HepG2 (cell line): Measurements from ENCODE around the gene FHL5. TPM values are rescaled to one million over a fixed set of nuclear protein-coding genes. Genes with fewer than 3 reads are reported as not detected.

Experiments used
- ATAC-seq: fragments of 200-7000 bp; cut with Tn5 transposase; 3 replicates; pipeline ENCODE4 v1.9.1; 2020; ENCODE audit warnings: mild to moderate bottlenecking, moderate library complexity
- BruUV-seq: library from RNA; stranded (reverse); fragments of 400-500 nt; replicated peaks from 2 replicates; lab custom pipeline; 2021; lab: Mats Ljungman, UMichigan
- CTCF ChIA-PET: fragments of 300-600 bp; formaldehyde crosslinking; extraction: SDS; loops from one replicate; lab custom pipeline; 2021; ENCODE audit warnings: low total read pairs, inconsistent platforms, low intra/inter-chr PET ratio; lab: Yijun Ruan, JAX
- POLR2A ChIA-PET: fragments of 350-600 bp; sonication (Branson Sonifier 250); formaldehyde crosslinking; loops from one replicate; lab custom pipeline; 2020; ENCODE audit warnings: antibody characterized with exemption, inconsistent platforms; lab: Yijun Ruan, JAX
- DNase-seq: peaks from one replicate; pipeline ENCODE4 v3.0.0-alpha.2; 2015; ENCODE audit warnings: low spot score
- FAIRE-seq: peaks from 3 replicates; lab custom pipeline; 2011; peaks lifted over from hg19 to GRCh38; lab: Jason Lieb, UNC
- H2AFZ ChIP-seq: one replicate; pipeline ENCODE4 v1.6.1; 2011; ENCODE audit warnings: low read length, inconsistent platforms
- H3K27ac ChIP-seq: fragments of 300-600 bp; 3 replicates; pipeline ENCODE4 v1.8.0; 2011; ENCODE audit warnings: mixed run types, mild to moderate bottlenecking, mixed read lengths, low read length, inconsistent platforms; ENCODE audit not compliant: insufficient read depth; ENCODE audit errors: extremely low read length
- H3K27me3 ChIP-seq, 2 experiments: fragments of 200-600 bp in 1 of 2; 2 replicates in 1 of 2; 3 replicates in 1 of 2; pipeline versions ENCODE4 v1.6.0 to v1.8.0; 2011; ENCODE audit warnings: low read length in 2 of 2, mild to moderate bottlenecking in 2 of 2, moderate library complexity in 2 of 2, inconsistent platforms in 1 of 2; ENCODE audit not compliant: insufficient read depth in 2 of 2, control insufficient read depth in 1 of 2
- H3K36me3 ChIP-seq, 2 experiments: fragments of 200-600 bp in 1 of 2; replicated peaks in 1 of 2; 2 replicates in 1 of 2; 3 replicates in 1 of 2; pipeline versions ENCODE4 v1.5.1 to v1.8.0; 2011; ENCODE audit warnings: low read length in 2 of 2, inconsistent platforms in 1 of 2; ENCODE audit not compliant: insufficient read depth in 2 of 2, control insufficient read depth in 1 of 2
- H3K4me1 ChIP-seq: 2 replicates; pipeline ENCODE4 v1.5.1; 2012; ENCODE audit warnings: low read length, inconsistent platforms; ENCODE audit not compliant: insufficient read depth
- H3K4me2 ChIP-seq: 2 replicates; pipeline ENCODE4 v1.6.0; 2011; ENCODE audit warnings: low read depth, low read length, inconsistent platforms
- H3K4me3 ChIP-seq, 3 experiments: fragments of 200-600 bp in 1 of 3; sonication (generic), shearing (Covaris generic) in 1 of 3; replicated peaks in 1 of 3; 2 replicates each; pipeline ENCODE4 v1.5.1; 2011 to 2016; ENCODE audit warnings: low read length in 3 of 3, inconsistent platforms in 2 of 3, low read depth in 2 of 3, mild to moderate bottlenecking in 2 of 3, control low read depth in 1 of 3, mixed read lengths in 1 of 3; ENCODE audit not compliant: insufficient read depth in 1 of 3
- H3K79me2 ChIP-seq: one replicate; pipeline ENCODE4 v1.6.1; 2011; ENCODE audit warnings: low read length, inconsistent platforms; ENCODE audit not compliant: insufficient read depth
- H3K9ac ChIP-seq: 2 replicates; pipeline ENCODE4 v1.6.0; 2011; ENCODE audit warnings: mild to moderate bottlenecking, low read depth, low read length, inconsistent platforms; ENCODE audit not compliant: insufficient read depth
- H3K9me3 ChIP-seq: 2 replicates; pipeline ENCODE4 v1.5.1; 2012; ENCODE audit warnings: mild to moderate bottlenecking, low read length
- H4K20me1 ChIP-seq: 2 replicates; pipeline ENCODE4 v1.6.0; 2011; ENCODE audit warnings: inconsistent platforms, mild to moderate bottlenecking, low read length, moderate library complexity; ENCODE audit not compliant: insufficient read depth
- BORCS8-MEF2B ChIP-seq: sonication (generic); formaldehyde crosslinking; IDR thresholded peaks from 2 replicates; pipeline ENCODE4 v1.8.0; 2022; ENCODE audit warnings: mild to moderate bottlenecking, missing genetic modification reagents
- BRD4 ChIP-seq: sonication (generic); formaldehyde crosslinking; IDR thresholded peaks from 2 replicates; pipeline ENCODE4 v1.4.0; 2020; ENCODE audit warnings: missing genetic modification reagents
- CCAR2 ChIP-seq: fragments of 200-400 bp; formaldehyde crosslinking; optimal IDR thresholded peaks from 2 replicates; pipeline ENCODE3; 2018; ENCODE audit warnings: low read depth, mild to moderate bottlenecking, low read length, moderate library complexity
- GATA4 ChIP-seq: sonication (generic); IDR thresholded peaks from 2 replicates; pipeline ENCODE4 v1.6.1; 2016; ENCODE audit warnings: antibody characterized with exemption, low read depth, borderline replicate concordance
- MLX ChIP-seq: IDR thresholded peaks from 2 replicates; pipeline ENCODE4 v1.6.1; 2016
- NRL ChIP-seq: sonication (generic); formaldehyde crosslinking; IDR thresholded peaks from 2 replicates; pipeline ENCODE4 v1.5.0; 2020; ENCODE audit warnings: missing genetic modification reagents, mild to moderate bottlenecking, moderate library complexity, borderline replicate concordance
- RERE ChIP-seq: IDR thresholded peaks from 2 replicates; pipeline ENCODE4 v1.6.1; 2016; ENCODE audit warnings: low read depth, missing genetic modification reagents, missing compliant biosample characterization
- SP4 ChIP-seq: sonication (generic); formaldehyde crosslinking; IDR thresholded peaks from 2 replicates; pipeline ENCODE4 v1.8.1; 2023; ENCODE audit warnings: mild to moderate bottlenecking, missing genetic modification reagents
- TBX3 ChIP-seq: fragments of 450-650 bp; IDR thresholded peaks from 2 replicates; pipeline ENCODE4 v1.6.1; 2017; ENCODE audit warnings: antibody characterized with exemption, mild to moderate bottlenecking, inconsistent platforms, borderline replicate concordance
- XBP1 ChIP-seq: sonication (generic); formaldehyde crosslinking; IDR thresholded peaks from 2 replicates; pipeline ENCODE4 v1.5.0; 2020; ENCODE audit warnings: missing genetic modification reagents
- ZBTB2 ChIP-seq: sonication (generic); formaldehyde crosslinking; IDR thresholded peaks from 2 replicates; pipeline ENCODE4 v1.8.0; 2022; ENCODE audit warnings: low read depth, missing genetic modification reagents
- ZEB1 ChIP-seq: IDR thresholded peaks from 2 replicates; pipeline ENCODE4 v1.6.1; 2012; ENCODE audit warnings: mild to moderate bottlenecking, low read depth, inconsistent platforms; ENCODE audit not compliant: insufficient replicate concordance
- ZNF160 ChIP-seq: sonication (generic); formaldehyde crosslinking; IDR thresholded peaks from 2 replicates; pipeline ENCODE4 v1.8.0; 2022; ENCODE audit warnings: mild to moderate bottlenecking, inconsistent platforms, missing genetic modification reagents
- ZNF510 ChIP-seq: sonication (generic); formaldehyde crosslinking; IDR thresholded peaks from 2 replicates; pipeline ENCODE4 v1.4.0; 2020; ENCODE audit warnings: low read depth, mild to moderate bottlenecking, missing genetic modification reagents
- ZNF704 ChIP-seq: sonication (generic); formaldehyde crosslinking; IDR thresholded peaks from 2 replicates; pipeline ENCODE4 v1.8.1; 2023; ENCODE audit warnings: mild to moderate bottlenecking, inconsistent platforms, moderate library complexity, missing genetic modification reagents, borderline replicate concordance
- WGBS: methylation state at CpG from one replicate; pipeline ENCODE4 v1.1.6; 2017; ENCODE audit warnings: low lambda C conversion rate; 5-methylcytosine and 5-hydroxymethylcytosine counted together
- in situ Hi-C: cut with HindIII; loops from 2 replicates; pipeline ENCODE4 v1.10.0; 2017; ENCODE audit warnings: low pct_unique_long_range_greater_than_20kb; ENCODE audit not compliant: extremely low pct_ligation_motif_present
- intact Hi-C: fragments of 100-400 bp; cut with micrococcal nuclease; formaldehyde crosslinking; loops from one replicate; pipeline ENCODE4 v1.10.0; 2022; ENCODE audit not compliant: unreplicated experiment
- polyA plus RNA-seq, 8 experiments: library from polyadenylated mRNA; depleted of rRNA in 3 of 8; stranded (reverse) in 7 of 8; unstranded in 1 of 8; fragments of >200 nt; fragmentation: Illumina TruSeq in 4 of 8; extraction: Trizol in 4 of 8; gene quantifications; 2 replicates each; pipeline versions ENCODE4 v1.2.1 to v1.2.3, GENCODE V29; 2011 to 2016; ENCODE audit warnings: low read depth in 4 of 8, missing spikeins in 1 of 8, mixed read lengths in 1 of 8; ENCODE audit not compliant: insufficient read depth in 1 of 8
- total RNA-seq, 5 experiments: library from RNA; depleted of rRNA; stranded (reverse); fragments of >200 nt; fragmentation: Illumina TruSeq; extraction: Trizol; gene quantifications; 2 replicates each; pipeline ENCODE4 v1.2.3, GENCODE V29; 2016; ENCODE audit warnings: low read depth in 1 of 5

The FHL5 gene
- total and polyA plus RNA-seq, 2 of the 13 experiments (the other 11 are each of a cell fraction or from before 2014, with no cell fraction given): not detected

GRCh38 chr6:96608074-96608473 is 45.1 kb downstream of the FHL5 start (continued):
- TF ChIP-seq BRD4 (CRISPR knock-in tag) (no peak), SP4 (CRISPR knock-in tag) (no peak), ZBTB2 (CRISPR knock-in tag) (no peak), TBX3 (no peak), BORCS8-MEF2B (no peak)

GRCh38 chr6:96610019-96610418 is 47.1 kb downstream of the FHL5 start:
- H4K20me1 ChIP-seq: no peaks in the 10 kb centered on the region
- ChIA-PET POLR2A (no interaction called here), CTCF (no interaction called here)
- H3K4me1 ChIP-seq: no peaks in the 10 kb centered on the region
- 38% methylated on average over 1 of the region's 1 CpG for WGBS
- H3K4me3 ChIP-seq: no peak overlapping the region
- no peak overlapping the region for H3K4me2 ChIP-seq
- H3K27me3 ChIP-seq: no peaks in the 10 kb centered on the region
- FAIRE-seq: no peak
- H3K27ac ChIP-seq: no peak overlapping the region
- no peaks in the 10 kb centered on the region for H3K36me3 ChIP-seq
- H3K79me2 ChIP-seq: no peaks in the 10 kb centered on the region
- BruUV-seq: no TSS peak
- no peak overlapping the region for H3K9ac ChIP-seq
- intact Hi-C loops: no loop called here
- DNase-seq: no peak
- ATAC-seq: no peak
- no peaks in the 10 kb centered on the region for H3K9me3 ChIP-seq
- no peak overlapping the region for H2AFZ ChIP-seq
- in situ Hi-C loops: no loop called here
- no peak for TF ChIP-seq NRL
- no peak for TF ChIP-seq MLX (CRISPR knock-in tag)
- no peak for TF ChIP-seq GATA4
- no peak for TF ChIP-seq RERE (CRISPR knock-in tag)
- no peak for TF ChIP-seq XBP1 (CRISPR knock-in tag)
- no peak for TF ChIP-seq ZNF160 (CRISPR knock-in tag)
- no peak for TF ChIP-seq CCAR2
- TF ChIP-seq ZEB1: no peak
- TF ChIP-seq ZNF510: no peak
- TF ChIP-seq ZNF704 (CRISPR knock-in tag): no peak
